ENCODE results near the gene MAP3K2. TPM values are rescaled to one million over a fixed set of nuclear protein-coding genes. Genes with fewer than 3 reads are reported as not detected.

MAP3K2 gene
- 10 to 100 TPM; 61.4 to 84.9 TPM for total RNA-seq
- polyA plus RNA-seq (ENCODE audit: insufficient read length in 6 of 6): 10 to 100 TPM; 24.3 to 28.2 (median 26.9) TPM
- long read RNA-seq, donor 1, partial matches to known transcripts: 6 of 11 reads
- long read RNA-seq, donor 1, other reads (novel, unspliced or antisense): 5 of 11 reads
- long read RNA-seq, donor 2, partial matches to known transcripts: 24 of 24 reads
- long read RNA-seq, donor 2, other reads (novel, unspliced or antisense): 0 of 24 reads
- long read RNA-seq, donor 3: 0 reads
- long read RNA-seq, donor 4, partial matches to known transcripts: 0 of 2 reads
- long read RNA-seq, donor 4, other reads (novel, unspliced or antisense): 2 of 2 reads
- long read RNA-seq, donor 5, partial matches to known transcripts: 7 of 7 reads
- long read RNA-seq, donor 5, other reads (novel, unspliced or antisense): 0 of 7 reads
- long read RNA-seq, donor 6, partial matches to known transcripts: 0 of 10 reads
- long read RNA-seq, donor 6, other reads (novel, unspliced or antisense): 10 of 10 reads
- long read RNA-seq, donor 7: 0 reads
- long read RNA-seq, donor 8: 0 reads
- long read RNA-seq, donor 9: 0 reads
- long read RNA-seq, donor 10: 0 reads
- long read RNA-seq, donor 11, partial matches to known transcripts: 0 of 1 reads
- long read RNA-seq, donor 11, other reads (novel, unspliced or antisense): 0 of 1 reads
- long read RNA-seq, donor 12, partial matches to known transcripts: 0 of 9 reads
- long read RNA-seq, donor 12, other reads (novel, unspliced or antisense): 9 of 9 reads

DNA sequence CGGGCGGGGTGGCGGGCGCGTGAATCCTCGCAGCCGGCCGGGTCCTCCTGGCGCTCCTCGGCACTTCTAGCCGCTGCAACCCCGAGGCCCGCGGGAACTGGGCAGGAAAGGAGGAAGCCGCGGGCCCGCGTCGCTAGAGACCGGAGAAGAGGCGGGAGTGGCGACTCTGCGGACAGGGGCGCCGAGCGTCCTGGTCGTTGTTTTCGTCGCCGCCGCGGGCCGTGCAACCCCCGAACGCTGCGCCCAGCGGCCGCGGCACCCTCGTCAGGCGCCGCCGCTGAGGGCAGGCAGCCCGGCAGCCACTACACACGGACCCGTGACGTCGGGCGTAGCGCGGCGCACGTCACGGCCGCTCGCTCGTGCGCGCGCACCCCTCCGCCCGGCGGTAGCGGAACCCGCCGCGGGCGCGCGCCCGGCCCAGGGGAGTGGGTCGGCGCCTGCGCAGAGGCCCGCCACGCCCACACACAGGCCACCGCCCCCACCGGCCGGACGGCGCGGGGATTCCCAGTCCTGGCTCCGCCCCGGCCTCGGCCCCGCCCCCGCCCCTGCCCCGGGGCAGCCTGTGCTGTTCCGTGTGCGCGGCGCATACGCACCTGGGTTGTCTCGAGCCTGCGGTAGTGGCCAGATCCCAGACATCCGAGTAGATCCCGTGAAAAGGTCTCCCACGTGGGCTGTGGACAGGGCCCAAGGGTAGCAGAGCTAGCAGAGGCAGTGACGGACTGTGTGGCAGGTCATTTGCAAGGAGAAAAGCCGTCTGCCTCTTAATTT, at the start of gene MAP3K2:
MAP3K2 (minus strand) TSS at position 321 of the 768 bp plus-strand sequence. CDS start 44,846 bp downstream, outside the sequence.
- Histone ChIP-seq H3K27ac (peak within 1 kb of the TSS; percentile 100), H3K4me1 (peaks cover 12 to 57% of the 10 kb centered on the region in 2 donors), H3K4me3 (peak within 1 kb of the TSS; percentile 83 to 96), H3K36me3 (no peaks in the 10 kb centered on the region), H3K27me3 (no peaks in the 10 kb centered on the region), H3K9me3 (no peaks in the 10 kb centered on the region)
- intact Hi-C loops (cut with DNase I): no loop called here
- no peak for TF ChIP-seq CTCF (IDR thresholded peaks at IDR 0.05)
- DNase-seq (peak; percentile 89 to 99 (median 94)), ATAC-seq (peak; percentile 93)

GRCh38 chr2:127437056-127437455, 49.3 kb upstream of the MAP3K2 start:
- H3K9me3 ChIP-seq: peaks cover 0 to 20% of the 10 kb centered on the region in 2 donors
- ATAC-seq: no peak
- no peaks in the 10 kb centered on the region for H3K27me3 ChIP-seq
- no peaks in the 10 kb centered on the region for H3K36me3 ChIP-seq
- intact Hi-C loops (cut with DNase I): no loop called here
- no peaks in the 10 kb centered on the region for H3K4me1 ChIP-seq
- no peak for TF ChIP-seq CTCF (IDR thresholded peaks at IDR 0.05)
- no peak for DNase-seq
- H3K27ac ChIP-seq: no peak overlapping the region
- no peak overlapping the region for H3K4me3 ChIP-seq

GRCh38 chr2:127434515-127434914, 46.7 kb upstream of the MAP3K2 start:
- no peak for TF ChIP-seq CTCF (IDR thresholded peaks at IDR 0.05)
- Histone ChIP-seq H3K36me3 (no peaks in the 10 kb centered on the region), H3K27ac (no peak overlapping the region), H3K4me1 (no peaks in the 10 kb centered on the region), H3K9me3 (no peaks in the 10 kb centered on the region), H3K4me3 (no peak overlapping the region), H3K27me3 (no peaks in the 10 kb centered on the region)
- intact Hi-C loops (cut with DNase I): no loop called here
- no peak for DNase-seq
- no peak for ATAC-seq

DNA sequence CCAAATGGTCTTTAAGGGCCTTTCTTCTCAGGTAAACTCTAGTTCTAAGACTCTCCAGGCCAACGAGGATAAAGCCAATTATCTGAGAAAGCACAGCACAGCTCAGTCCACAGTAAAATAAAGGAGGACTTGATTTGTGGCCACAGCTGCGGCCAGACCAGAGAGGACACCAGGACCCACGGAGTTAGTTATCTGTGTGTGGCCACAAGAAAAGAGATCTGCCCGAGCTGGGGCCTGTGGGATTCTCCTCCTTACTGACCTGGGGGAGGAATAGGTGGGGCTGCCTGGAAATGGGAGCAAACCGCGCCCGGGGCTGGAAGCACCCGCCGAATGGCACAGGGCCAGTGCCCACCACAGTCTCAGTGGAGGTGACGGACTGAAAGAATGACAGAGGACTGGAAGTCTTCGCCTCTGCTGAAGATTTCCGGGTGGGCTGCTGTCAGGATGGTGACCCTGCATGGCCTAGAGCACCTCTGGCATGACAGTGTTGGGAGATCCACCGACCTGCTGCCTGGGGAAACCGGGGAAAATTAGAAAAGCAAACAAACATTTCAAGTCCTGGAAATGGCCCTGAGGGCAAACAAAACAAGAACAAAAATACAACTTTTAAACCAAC, 43.7 kb upstream of the MAP3K2 start:
- no peak for DNase-seq
- intact Hi-C loops (cut with DNase I): no loop called here

More for the DNA sequence above, 43.7 kb upstream of the MAP3K2 start:
- Histone ChIP-seq H3K4me1 (no peaks in the 10 kb centered on the region), H3K27me3 (no peaks in the 10 kb centered on the region), H3K27ac (no peak overlapping the region), H3K9me3 (no peaks in the 10 kb centered on the region), H3K36me3 (no peaks in the 10 kb centered on the region), H3K4me3 (no peak overlapping the region)
- ATAC-seq: no peak
- TF ChIP-seq CTCF (IDR thresholded peaks at IDR 0.05): no peak

All from left lung (tissue), 14 donors.